SK-N-SH (cell line): ENCODE data around the gene GNA14. TPM values are rescaled to one million over a fixed set of nuclear protein-coding genes. Genes with fewer than 3 reads are reported as not detected.
A peak's percentile ranks its signal among the peaks of the same experiment; 100 is the strongest.

Experiments
- CTCF ChIA-PET: fragments of 300-600, 350-600 bp; formaldehyde crosslinking; extraction: SDS; loops from one replicate; lab custom pipeline; 2021; lab: Yijun Ruan, JAX
- POLR2A ChIA-PET: fragments of 350-600 bp; sonication (Branson Sonifier 250); formaldehyde crosslinking; extraction: SDS; loops from one replicate; lab custom pipeline; 2020; ENCODE audit warnings: antibody characterized with exemption, inconsistent platforms; lab: Yijun Ruan, JAX
- DNase-seq: peaks from one replicate; pipeline ENCODE4 v3.0.0; 2012
- H2AFZ ChIP-seq: fragments of 200-600 bp; sonication (generic); 2 replicates; pipeline ENCODE4 v1.8.1; 2016; ENCODE audit warnings: antibody characterized with exemption, mild to moderate bottlenecking, low read depth
- H3F3A ChIP-seq: fragments of 200-600 bp; sonication (generic); replicated peaks from 2 replicates; pipeline ENCODE3; 2016; ENCODE audit warnings: antibody characterized with exemption, mild to moderate bottlenecking; ENCODE audit not compliant: insufficient read depth
- H3K27ac ChIP-seq, 2 experiments: fragments of 200-500 bp in 1 of 2; fragments of 200-600 bp in 1 of 2; sonication (Bioruptor generic) in 1 of 2; sonication (generic), shearing (Covaris generic) in 1 of 2; 2 replicates each; pipeline versions ENCODE4 v1.5.1 to v1.6.1; 2014 to 2016; ENCODE audit warnings: low read depth in 2 of 2, inconsistent platforms in 1 of 2, low read length in 1 of 2, mild to moderate bottlenecking in 1 of 2, mixed read lengths in 1 of 2
- H3K27me3 ChIP-seq: fragments of 200-600 bp; sonication (generic), shearing (Covaris generic); 2 replicates; pipeline ENCODE4 v1.6.1; 2016; ENCODE audit warnings: mixed run types; ENCODE audit not compliant: insufficient read depth
- H3K36me3 ChIP-seq, 2 experiments: fragments of 200-500 bp in 1 of 2; fragments of 200-600 bp in 1 of 2; sonication (Bioruptor generic) in 1 of 2; sonication (generic) in 1 of 2; replicated peaks in 1 of 2; 2 replicates each; pipeline versions ENCODE3 to v1.5.1; 2014 to 2016; ENCODE audit warnings: low read length in 1 of 2, mild to moderate bottlenecking in 1 of 2; ENCODE audit not compliant: insufficient read depth in 2 of 2, control insufficient read depth in 1 of 2
- H3K4me1 ChIP-seq, 2 experiments: fragments of 200-500 bp in 1 of 2; fragments of 200-600 bp in 1 of 2; sonication (Bioruptor generic) in 1 of 2; sonication (generic), shearing (Covaris generic) in 1 of 2; 2 replicates each; pipeline versions ENCODE4 v1.5.1 to v1.6.1; 2014 to 2016; ENCODE audit warnings: low read depth in 1 of 2, low read length in 1 of 2, mixed run types in 1 of 2; ENCODE audit not compliant: insufficient read depth in 2 of 2, control insufficient read depth in 1 of 2
- H3K4me2 ChIP-seq: fragments of 200-600 bp; sonication (generic), shearing (Covaris generic); 2 replicates; pipeline ENCODE4 v1.6.1; 2017; ENCODE audit warnings: mixed run types
- H3K4me3 ChIP-seq, 2 experiments: fragments of 200-500 bp in 1 of 2; fragments of 200-600 bp in 1 of 2; sonication (Bioruptor generic) in 1 of 2; sonication (generic), shearing (Covaris generic) in 1 of 2; 2 replicates each; pipeline versions ENCODE4 v1.5.1 to v1.8.1; 2014 to 2016; ENCODE audit warnings: low read depth in 2 of 2, inconsistent platforms in 1 of 2, low read length in 1 of 2, mild to moderate bottlenecking in 1 of 2, mixed read lengths in 1 of 2, moderate library complexity in 1 of 2
- H3K79me2 ChIP-seq: fragments of 200-600 bp; sonication (generic); 2 replicates; pipeline ENCODE4 v1.8.1; 2017; ENCODE audit warnings: mild to moderate bottlenecking; ENCODE audit not compliant: insufficient read depth
- H3K9ac ChIP-seq: fragments of 200-600 bp; sonication (generic); 2 replicates; pipeline ENCODE4 v1.6.1; 2017; ENCODE audit warnings: mixed run types
- H3K9me2 ChIP-seq: fragments of 200-600 bp; sonication (generic); 2 replicates; pipeline ENCODE4 v1.6.1; 2017; ENCODE audit warnings: mixed run types
- H3K9me3 ChIP-seq: fragments of 200-600 bp; sonication (generic); 2 replicates; pipeline ENCODE4 v1.6.1; 2017; ENCODE audit warnings: mixed run types, mild to moderate bottlenecking, moderate library complexity
- H4K20me1 ChIP-seq: fragments of 200-600 bp; sonication (generic); 2 replicates; pipeline ENCODE4 v1.6.1; 2017; ENCODE audit warnings: mild to moderate bottlenecking, mixed run types; ENCODE audit not compliant: insufficient read depth
- CHD2 ChIP-seq: fragments of 150-350 bp; IDR thresholded peaks from 2 replicates; pipeline ENCODE4 v1.6.1; 2018; ENCODE audit warnings: low read length; ENCODE audit not compliant: partially characterized antibody
- EP300 ChIP-seq, 2 experiments: IDR thresholded peaks; 2 replicates each; pipeline versions ENCODE4 v1.4.0 to v1.6.1; 2012; ENCODE audit warnings: borderline replicate concordance in 1 of 2, low read depth in 1 of 2, low read length in 1 of 2
- EZH2phosphoT487 ChIP-seq: fragments of 200-600 bp; sonication (generic); IDR thresholded peaks from 2 replicates; pipeline ENCODE4 v1.6.1; 2017; ENCODE audit warnings: low read depth, mixed run types, mild to moderate bottlenecking, antibody characterized with exemption, moderate library complexity, borderline replicate concordance
- GABPA ChIP-seq: IDR thresholded peaks from 2 replicates; pipeline ENCODE4 v1.4.0; 2012; ENCODE audit warnings: low read depth, mild to moderate bottlenecking
- JUND ChIP-seq: IDR thresholded peaks from 2 replicates; pipeline ENCODE4 v1.4.0; 2012
- NFIC ChIP-seq: IDR thresholded peaks from 2 replicates; pipeline ENCODE4 v1.4.0; 2012; ENCODE audit warnings: borderline replicate concordance
- POLR2AphosphoS5 ChIP-seq: IDR thresholded peaks from 2 replicates; pipeline ENCODE4 v1.6.1; 2012; ENCODE audit warnings: low read depth, low read length
- RAD21 ChIP-seq: IDR thresholded peaks from 2 replicates; pipeline ENCODE4 v1.6.1; 2012; ENCODE audit warnings: mild to moderate bottlenecking, low read length
- SMC3 ChIP-seq: IDR thresholded peaks from 2 replicates; pipeline ENCODE4 v1.6.1; 2012; ENCODE audit warnings: low read depth, low read length, improper control_type of control experiment
- TAF1 ChIP-seq: IDR thresholded peaks from 2 replicates; pipeline ENCODE4 v1.6.1; 2012; ENCODE audit warnings: low read depth, mild to moderate bottlenecking, low read length, moderate library complexity, borderline replicate concordance
- TEAD4 ChIP-seq: IDR thresholded peaks from 2 replicates; pipeline ENCODE4 v1.4.0; 2012; ENCODE audit warnings: mild to moderate bottlenecking, borderline replicate concordance; ENCODE audit not compliant: insufficient read depth
- YY1 ChIP-seq: IDR thresholded peaks from 2 replicates; pipeline ENCODE4 v1.4.0; 2012; ENCODE audit warnings: low read depth, mild to moderate bottlenecking
- WGBS: methylation state at CpG from one replicate; pipeline ENCODE4 v1.1.6; 2017; ENCODE audit warnings: low lambda C conversion rate; 5-methylcytosine and 5-hydroxymethylcytosine counted together
- polyA plus RNA-seq, 3 experiments: library from polyadenylated mRNA; depleted of rRNA; stranded (reverse); fragments of >200 nt; gene quantifications; 2 replicates each; pipeline ENCODE4 v1.2.3, GENCODE V29; 2012
- TF ChIP-seq, protein P1 (sequence below): fragments of 200-600 bp; sonication (generic); IDR thresholded peaks from 2 replicates; pipeline ENCODE4 v1.6.1; 2017; ENCODE audit warnings: antibody characterized with exemption, mild to moderate bottlenecking, moderate library complexity

Gene GNA14
- polyA plus RNA-seq, 1 of the 3 experiments (the other 2 are of a cell fraction), result 0.15 TPM

DNA sequence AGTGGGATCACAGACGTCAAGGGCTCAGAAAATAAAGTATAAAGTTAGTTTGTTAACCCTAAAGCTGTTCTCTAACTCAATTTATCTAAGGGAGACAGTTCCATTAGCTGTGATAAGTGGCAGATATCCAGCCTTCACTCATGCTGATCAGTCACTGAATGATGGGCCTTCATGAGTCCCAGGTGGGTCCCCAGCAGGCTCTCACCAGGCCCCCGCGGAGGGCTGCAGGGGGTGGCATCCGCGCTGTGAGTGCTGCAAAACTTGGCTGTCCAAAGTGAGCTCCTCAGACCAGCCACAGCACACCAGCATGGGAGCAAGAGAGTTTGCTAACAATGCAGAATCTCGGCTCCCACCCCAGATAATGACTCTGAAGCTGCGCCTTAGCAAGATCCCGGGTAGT is 187.2 kb downstream of the GNA14 start:
- WGBS, result 89% methylated on average over 5 of the region's 8 CpGs
- no peaks in the 10 kb centered on the region for H3K36me3 ChIP-seq
- H3K79me2 ChIP-seq, result no peaks in the 10 kb centered on the region
- no peaks in the 10 kb centered on the region for H4K20me1 ChIP-seq
- ChIA-PET POLR2A (no interaction called here), CTCF (interaction anchor here (1.1 to 2.8 kb wide), 2 partner anchors 26 to 294 kb away, joined by 3 to 15 read pairs; no protein-coding TSS in a partner anchor)
- H3F3A ChIP-seq, result no peaks in the 10 kb centered on the region
- H3K4me1 ChIP-seq, result peaks cover 9 to 18% of the 10 kb centered on the region in 2 experiments; a peak in 2 of 4 replicates
- H3K4me2 ChIP-seq, result no peak overlapping the region
- no peaks in the 10 kb centered on the region for H3K27me3 ChIP-seq
- no peak for DNase-seq
- H3K27ac ChIP-seq, result no peak overlapping the region
- H2AFZ ChIP-seq, result no peak overlapping the region
- H3K4me3 ChIP-seq, result no peak overlapping the region
- no peaks in the 10 kb centered on the region for H3K9me2 ChIP-seq
- H3K9me3 ChIP-seq, result no peaks in the 10 kb centered on the region
- TF ChIP-seq TEAD4, result no peak
- TF ChIP-seq JUND, result no peak
- no peak for TF ChIP-seq EZH2phosphoT487
- TF ChIP-seq POLR2AphosphoS5, result no peak
- TF ChIP-seq YY1, result no peak
- no peak for TF ChIP-seq NFIC
- no peak for TF ChIP-seq TAF1
- no peak overlapping the region for H3K9ac ChIP-seq

DNA sequence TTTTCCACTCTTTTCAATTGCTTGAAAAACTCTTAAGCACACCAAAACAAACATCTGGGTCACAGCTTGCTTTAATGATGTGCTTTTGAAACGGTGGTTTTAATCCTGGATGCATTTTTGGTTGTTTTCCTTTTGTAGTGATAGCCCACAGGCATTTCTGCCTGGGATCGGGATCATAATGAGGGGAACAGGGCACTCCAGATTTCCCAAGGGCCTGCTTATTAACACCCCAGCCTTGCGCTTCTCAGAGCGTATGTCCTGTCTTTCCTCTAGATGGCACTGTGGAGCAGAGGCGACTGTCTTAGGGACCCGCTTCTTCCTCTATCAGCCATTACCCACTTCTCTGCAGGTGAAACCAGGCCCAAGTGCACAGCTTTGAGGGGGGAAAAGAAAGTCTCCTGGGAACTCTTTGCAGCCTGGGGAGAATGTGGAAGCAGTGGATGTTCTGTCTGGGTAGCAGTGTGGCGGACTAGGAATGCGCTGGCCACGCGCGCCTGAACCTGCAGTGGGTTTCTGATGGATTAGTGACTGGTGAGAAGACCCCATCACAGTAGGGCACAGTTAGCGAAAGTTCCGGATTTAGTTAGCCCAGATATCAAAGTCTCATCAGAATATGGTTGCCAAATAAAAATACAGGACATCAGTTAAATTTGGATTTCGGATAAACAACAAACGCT is 190.1 kb downstream of the GNA14 start:
- peaks cover 9 to 18% of the 10 kb centered on the region in 2 experiments; a peak in 2 of 4 replicates for H3K4me1 ChIP-seq
- H2AFZ ChIP-seq, result peak overlapping the region; percentile 72; the same call in 1 of the 2 replicates
- H3K9ac ChIP-seq, result no peak overlapping the region
- H3K27ac ChIP-seq, result peak overlapping the region in 1 of 2 experiments; percentile 1; a peak in 2 of 4 replicates
- 57% methylated on average over 14 of the region's 15 CpGs for WGBS
- ChIA-PET POLR2A (no interaction called here), CTCF (interaction anchor here (0.5 to 6.7 kb wide), 65 partner anchors 9 to 733 kb away, joined by 3 to 147 read pairs (median 4); no protein-coding TSS in a partner anchor)
- H3K4me3 ChIP-seq, result no peak overlapping the region; a peak in 1 of 4 replicates
- no peaks in the 10 kb centered on the region for H4K20me1 ChIP-seq
- H3K4me2 ChIP-seq, result no peak overlapping the region
- no peaks in the 10 kb centered on the region for H3K36me3 ChIP-seq
- no peaks in the 10 kb centered on the region for H3K27me3 ChIP-seq
- peaks cover 9% of the 10 kb centered on the region for H3F3A ChIP-seq
- no peaks in the 10 kb centered on the region for H3K9me3 ChIP-seq
- no peaks in the 10 kb centered on the region for H3K79me2 ChIP-seq
- no peaks in the 10 kb centered on the region for H3K9me2 ChIP-seq
- TF ChIP-seq GABPA (no peak), SMC3 (peak; percentile 77), EZH2phosphoT487 (no peak), EP300 (IDR thresholded peaks at IDR 0.05; ENCODE audit: borderline replicate concordance in 1 of 2, low read depth in 1 of 2, low read length in 1 of 2) (0 out of 4 replicates have a peak, but pooled peaks have one; percentile 11 to 25), RAD21 (peak; percentile 79), YY1 (peak; percentile 52; the same call in 1 of the 2 replicates), CHD2 (peak; percentile 7)
- TF ChIP-seq, protein P1, sequence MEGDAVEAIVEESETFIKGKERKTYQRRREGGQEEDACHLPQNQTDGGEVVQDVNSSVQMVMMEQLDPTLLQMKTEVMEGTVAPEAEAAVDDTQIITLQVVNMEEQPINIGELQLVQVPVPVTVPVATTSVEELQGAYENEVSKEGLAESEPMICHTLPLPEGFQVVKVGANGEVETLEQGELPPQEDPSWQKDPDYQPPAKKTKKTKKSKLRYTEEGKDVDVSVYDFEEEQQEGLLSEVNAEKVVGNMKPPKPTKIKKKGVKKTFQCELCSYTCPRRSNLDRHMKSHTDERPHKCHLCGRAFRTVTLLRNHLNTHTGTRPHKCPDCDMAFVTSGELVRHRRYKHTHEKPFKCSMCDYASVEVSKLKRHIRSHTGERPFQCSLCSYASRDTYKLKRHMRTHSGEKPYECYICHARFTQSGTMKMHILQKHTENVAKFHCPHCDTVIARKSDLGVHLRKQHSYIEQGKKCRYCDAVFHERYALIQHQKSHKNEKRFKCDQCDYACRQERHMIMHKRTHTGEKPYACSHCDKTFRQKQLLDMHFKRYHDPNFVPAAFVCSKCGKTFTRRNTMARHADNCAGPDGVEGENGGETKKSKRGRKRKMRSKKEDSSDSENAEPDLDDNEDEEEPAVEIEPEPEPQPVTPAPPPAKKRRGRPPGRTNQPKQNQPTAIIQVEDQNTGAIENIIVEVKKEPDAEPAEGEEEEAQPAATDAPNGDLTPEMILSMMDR, result peak; percentile 85
- peak; percentile 74 for DNase-seq
